ENCODE data around the gene NDUFA11.

NDUFA11 gene

DNA sequence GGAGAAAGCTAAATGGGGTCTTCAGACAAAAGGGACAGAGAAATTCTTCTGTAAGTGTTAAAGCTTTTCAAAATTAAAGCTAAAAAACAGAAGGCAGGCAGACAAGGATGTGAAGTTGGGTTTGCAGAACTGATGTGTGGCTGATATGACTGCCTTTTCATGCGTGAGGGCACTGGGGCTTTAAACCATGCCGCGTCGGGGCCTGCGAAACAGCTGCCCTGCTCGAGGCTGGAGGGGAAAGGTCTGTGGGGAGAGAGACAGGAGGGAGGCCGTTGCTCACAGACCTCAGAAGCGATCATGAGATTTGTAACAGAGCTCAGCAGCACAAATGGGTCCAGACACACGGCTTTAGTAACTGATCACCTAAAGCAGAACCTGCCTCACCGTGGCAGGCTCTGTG is 34.0 kb upstream of the NDUFA11 start:
- TF ChIP-seq, protein P1, sequence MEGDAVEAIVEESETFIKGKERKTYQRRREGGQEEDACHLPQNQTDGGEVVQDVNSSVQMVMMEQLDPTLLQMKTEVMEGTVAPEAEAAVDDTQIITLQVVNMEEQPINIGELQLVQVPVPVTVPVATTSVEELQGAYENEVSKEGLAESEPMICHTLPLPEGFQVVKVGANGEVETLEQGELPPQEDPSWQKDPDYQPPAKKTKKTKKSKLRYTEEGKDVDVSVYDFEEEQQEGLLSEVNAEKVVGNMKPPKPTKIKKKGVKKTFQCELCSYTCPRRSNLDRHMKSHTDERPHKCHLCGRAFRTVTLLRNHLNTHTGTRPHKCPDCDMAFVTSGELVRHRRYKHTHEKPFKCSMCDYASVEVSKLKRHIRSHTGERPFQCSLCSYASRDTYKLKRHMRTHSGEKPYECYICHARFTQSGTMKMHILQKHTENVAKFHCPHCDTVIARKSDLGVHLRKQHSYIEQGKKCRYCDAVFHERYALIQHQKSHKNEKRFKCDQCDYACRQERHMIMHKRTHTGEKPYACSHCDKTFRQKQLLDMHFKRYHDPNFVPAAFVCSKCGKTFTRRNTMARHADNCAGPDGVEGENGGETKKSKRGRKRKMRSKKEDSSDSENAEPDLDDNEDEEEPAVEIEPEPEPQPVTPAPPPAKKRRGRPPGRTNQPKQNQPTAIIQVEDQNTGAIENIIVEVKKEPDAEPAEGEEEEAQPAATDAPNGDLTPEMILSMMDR (conservative IDR thresholded peaks at IDR 0.05; ENCODE audit: low read length) = no peak
- no peak overlapping the region for H3K4me3 ChIP-seq (ENCODE audit: low read length)

DNA sequence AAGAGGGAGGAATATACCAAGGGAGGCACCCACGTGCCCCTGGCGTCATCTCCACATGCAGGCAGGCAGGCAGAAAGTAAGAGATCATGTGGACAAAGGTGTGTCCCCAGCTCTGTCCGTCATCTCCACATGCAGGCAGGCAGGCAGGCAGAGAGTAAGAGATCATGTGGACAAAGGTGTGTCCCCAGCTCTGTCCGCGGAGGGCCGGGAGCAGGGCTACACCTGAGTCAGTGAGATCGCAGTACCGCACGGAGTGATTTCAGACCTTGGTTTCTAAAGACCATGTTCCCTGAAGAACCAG is 32.7 kb upstream of the NDUFA11 start:
- DNase-seq (ENCODE audit: low read depth) = no peak
- no peak overlapping the region for H3K4me3 ChIP-seq (ENCODE audit: low read length)
- TF ChIP-seq, protein P1 (conservative IDR thresholded peaks at IDR 0.05; ENCODE audit: low read length) = no peak

More for the DNA sequence above, 34.0 kb upstream of the NDUFA11 start:
- DNase-seq (ENCODE audit: low read depth) = no peak

DNA sequence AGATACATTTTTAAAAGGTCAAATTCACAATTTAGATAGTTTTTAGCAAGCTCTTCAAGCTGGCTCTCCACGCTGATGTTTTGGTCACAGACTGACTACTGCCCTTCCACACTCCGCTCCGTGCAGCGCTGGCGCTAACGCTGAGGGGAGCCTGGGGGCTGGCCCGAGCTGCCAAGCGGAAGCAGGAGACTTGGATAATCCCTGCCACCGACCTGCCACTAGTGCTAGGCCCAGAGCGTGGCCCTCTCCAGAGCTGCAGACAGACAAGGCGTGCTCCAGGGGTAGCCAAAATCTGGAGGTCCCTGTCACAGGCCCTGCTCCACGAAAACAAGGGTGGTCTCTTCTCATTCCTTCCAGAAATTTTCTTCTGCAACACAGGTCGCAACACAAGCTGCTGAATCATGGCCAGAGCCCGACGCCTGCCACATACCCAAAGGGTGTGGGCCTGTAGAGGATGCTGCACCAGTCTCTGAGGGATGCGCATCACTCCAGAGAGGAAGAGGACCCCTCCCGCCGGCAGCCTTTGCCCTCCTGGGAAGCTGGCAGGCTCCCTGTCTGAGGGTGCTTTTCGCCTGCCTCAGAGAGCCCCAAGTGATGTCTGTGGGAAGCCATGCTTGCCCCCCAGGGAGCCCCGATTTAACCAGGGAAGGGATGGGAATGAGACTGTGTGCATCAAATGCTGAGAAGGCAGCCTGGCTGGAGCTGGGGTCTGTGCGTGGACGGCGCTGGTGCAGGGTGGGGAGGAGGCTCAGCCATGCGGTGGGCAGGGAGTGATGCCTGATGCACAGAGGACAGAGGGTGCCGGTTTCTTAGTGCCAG is 32.1 kb upstream of the NDUFA11 start:
- no peak for DNase-seq (ENCODE audit: low read depth)
- H3K4me3 ChIP-seq (ENCODE audit: low read length) = no peak overlapping the region

DNA sequence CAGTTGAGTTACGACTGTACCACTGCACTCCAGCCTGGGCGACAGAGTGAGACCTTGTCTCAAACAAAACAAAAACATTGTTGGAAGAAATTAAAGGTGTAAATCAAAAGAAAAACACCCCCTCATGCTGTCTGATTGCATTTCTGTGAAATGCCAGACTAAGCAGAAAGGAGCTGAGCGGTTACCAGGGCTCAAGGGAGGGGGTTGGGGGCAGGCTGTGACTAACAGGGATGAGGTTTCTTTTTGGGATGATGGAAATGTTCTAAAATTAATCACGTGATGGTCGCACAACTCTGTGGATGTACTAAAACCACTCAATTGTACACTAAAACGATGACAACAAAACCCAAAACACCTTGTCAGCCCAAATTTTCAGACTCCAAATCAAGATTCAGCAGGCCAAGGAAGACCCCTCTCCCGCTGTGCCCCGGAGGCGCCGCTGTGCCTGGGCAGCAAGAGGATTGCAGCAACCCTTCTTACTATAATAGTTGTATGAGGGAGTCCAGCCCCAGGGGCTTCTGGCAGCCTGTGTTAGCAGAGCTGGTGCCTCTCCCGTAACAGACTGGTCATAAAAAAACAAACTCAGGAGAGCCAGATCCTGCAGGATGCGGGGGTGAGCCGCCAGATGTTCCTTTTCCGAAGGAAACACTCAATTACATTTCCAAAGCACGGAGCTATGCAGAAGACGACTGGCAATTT is 31.3 kb upstream of the NDUFA11 start:
- TF ChIP-seq, protein P1 (conservative IDR thresholded peaks at IDR 0.05; ENCODE audit: low read length) = no peak
- no peak overlapping the region for H3K4me3 ChIP-seq (ENCODE audit: low read length)
- peak; percentile 63 for DNase-seq (ENCODE audit: low read depth)

More for the DNA sequence above, 32.1 kb upstream of the NDUFA11 start:
- TF ChIP-seq, protein P1 (conservative IDR thresholded peaks at IDR 0.05; ENCODE audit: low read length) = no peak

DNA sequence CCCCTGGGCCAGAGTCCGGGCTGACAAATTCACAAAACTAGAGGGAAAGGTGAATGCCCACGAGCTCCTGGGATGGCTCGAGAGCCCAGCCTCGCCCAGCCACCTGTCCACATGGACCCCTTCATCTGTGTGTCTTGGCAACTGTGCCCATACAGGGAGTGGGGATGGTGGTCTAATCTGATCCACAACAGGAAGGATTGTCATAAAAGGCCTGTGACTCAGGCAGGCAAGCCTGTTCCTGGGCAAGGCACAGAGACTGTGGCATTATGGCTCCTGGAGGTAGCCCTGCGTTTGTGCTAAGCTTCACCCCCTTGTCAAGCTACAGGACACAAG is 30.4 kb upstream of the NDUFA11 start:
- no peak overlapping the region for H3K4me3 ChIP-seq (ENCODE audit: low read length)
- TF ChIP-seq, protein P1 (conservative IDR thresholded peaks at IDR 0.05; ENCODE audit: low read length) = no peak
- DNase-seq (ENCODE audit: low read depth) = no peak

DNA sequence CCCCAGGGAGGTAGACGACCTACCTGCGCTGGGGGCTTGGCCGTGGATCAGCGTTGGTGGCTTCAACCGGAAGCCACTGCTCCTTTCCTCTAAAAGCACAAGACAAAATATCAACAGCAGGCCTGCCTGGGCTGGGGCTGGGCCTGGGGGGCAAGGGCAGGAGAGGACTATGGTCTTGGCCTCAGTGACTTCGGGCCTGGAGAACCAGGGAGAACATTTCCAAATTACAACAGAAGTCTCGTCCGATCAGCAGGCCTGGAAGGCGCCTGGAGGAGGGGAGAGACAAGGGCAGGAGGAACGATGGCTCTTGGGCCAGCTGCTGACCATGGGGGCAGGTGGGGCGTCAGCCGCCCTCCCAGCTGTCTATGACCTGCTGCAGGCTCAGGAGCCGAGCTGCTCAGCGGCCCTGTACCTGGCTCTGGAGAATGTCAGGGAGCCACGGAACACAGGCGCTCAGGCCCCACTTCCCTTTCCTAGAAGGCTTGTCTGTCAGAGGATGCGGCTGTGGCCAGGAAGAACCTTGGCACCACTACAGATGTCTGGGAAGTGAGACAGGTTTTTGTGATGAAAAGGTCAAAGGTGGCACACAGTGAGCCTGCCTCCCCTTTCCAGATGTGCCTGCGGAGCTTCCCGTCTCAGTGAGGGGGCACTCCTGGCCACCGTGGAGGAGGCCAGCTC is 29.9 kb upstream of the NDUFA11 start:
- H3K4me3 ChIP-seq (ENCODE audit: low read length) = no peak overlapping the region
- TF ChIP-seq, protein P1 (conservative IDR thresholded peaks at IDR 0.05; ENCODE audit: low read length) = no peak
- no peak for DNase-seq (ENCODE audit: low read depth)

Data from AG10803 (cell line).